Measurements from ENCODE around the gene ZFP91. TPM values are rescaled to one million over a fixed set of nuclear protein-coding genes. Genes with fewer than 3 reads are reported as not detected.
A peak's percentile ranks its signal among the peaks of the same experiment; 100 is the strongest.

The ZFP91 gene
- total and polyA plus RNA-seq, 2 of the 13 experiments (the other 11 are each of a cell fraction or from before 2014, with no cell fraction given), result 13.5 to 38.6 TPM

- TF ChIP-seq GMEB1 (CRISPR knock-in tag; IDR thresholded peaks at IDR 0.05; ENCODE audit: borderline replicate concordance), result no peak
- peak; percentile 52; the same call in 1 of the 2 replicates for TF ChIP-seq CREB1 (IDR thresholded peaks at IDR 0.05)
- TF ChIP-seq CREB1 (CRISPR knock-in tag; IDR thresholded peaks at IDR 0.05), result no peak
- TF ChIP-seq GMEB2 (CRISPR knock-in tag; IDR thresholded peaks at IDR 0.05; ENCODE audit: low read depth), result no peak
- TF ChIP-seq WIZ (CRISPR knock-in tag; IDR thresholded peaks at IDR 0.05), result no peak; the same call in 1 of the 2 replicates
- no peak for TF ChIP-seq MAFG (CRISPR knock-in tag; IDR thresholded peaks at IDR 0.05)
- TF ChIP-seq ZNF280D (CRISPR knock-in tag; IDR thresholded peaks at IDR 0.05), result no peak
- no peak for TF ChIP-seq IKZF5 (CRISPR knock-in tag; IDR thresholded peaks at IDR 0.05)
- peak; percentile 36; the same call in 1 of the 2 replicates for TF ChIP-seq ZNF746 (CRISPR knock-in tag; IDR thresholded peaks at IDR 0.05)
- 0 out of 2 replicates have a peak, but pooled peaks have one; percentile 28 for TF ChIP-seq ZNF75D (CRISPR knock-in tag; IDR thresholded peaks at IDR 0.05; ENCODE audit: borderline replicate concordance)
- TF ChIP-seq ZNF414 (CRISPR knock-in tag; IDR thresholded peaks at IDR 0.05), result no peak
- no peak for TF ChIP-seq ZNF724P (CRISPR knock-in tag; IDR thresholded peaks at IDR 0.05; ENCODE audit: borderline replicate concordance)
- no peak for TF ChIP-seq ELF4 (CRISPR knock-in tag; IDR thresholded peaks at IDR 0.05; ENCODE audit: borderline replicate concordance)
- TF ChIP-seq ZNF788 (CRISPR knock-in tag; IDR thresholded peaks at IDR 0.05; ENCODE audit: borderline replicate concordance), result no peak
- TF ChIP-seq TAF15 (IDR thresholded peaks at IDR 0.05; ENCODE audit: low read depth, low read length, poor library complexity, severe bottlenecking), result no peak
- 0 out of 2 replicates have a peak, but pooled peaks have one; percentile 7 for TF ChIP-seq MTF1 (CRISPR knock-in tag; IDR thresholded peaks at IDR 0.05)
- no peak for TF ChIP-seq FLYWCH1 (CRISPR knock-in tag; IDR thresholded peaks at IDR 0.05)
- no peak for TF ChIP-seq REL (CRISPR knock-in tag; conservative IDR thresholded peaks at IDR 0.05)
- TF ChIP-seq ZNF251 (CRISPR knock-in tag; IDR thresholded peaks at IDR 0.05), result no peak
- 0 out of 2 replicates have a peak, but pooled peaks have one; percentile 26 for TF ChIP-seq ZBTB20 (CRISPR knock-in tag; IDR thresholded peaks at IDR 0.05; ENCODE audit: borderline replicate concordance, low read depth)
- TF ChIP-seq JUN (CRISPR knock-in tag; IDR thresholded peaks at IDR 0.05), result 0 out of 2 replicates have a peak, but pooled peaks have one; percentile 31
- no peak for TF ChIP-seq SALL2 (CRISPR knock-in tag; IDR thresholded peaks at IDR 0.05)
Observed at GRCh38 chr11:58577555-58578135, 1.2 kb upstream of the ZFP91 start (continued).
